ENCODE data around the gene OR11L1.

The OR11L1 gene

DNA sequence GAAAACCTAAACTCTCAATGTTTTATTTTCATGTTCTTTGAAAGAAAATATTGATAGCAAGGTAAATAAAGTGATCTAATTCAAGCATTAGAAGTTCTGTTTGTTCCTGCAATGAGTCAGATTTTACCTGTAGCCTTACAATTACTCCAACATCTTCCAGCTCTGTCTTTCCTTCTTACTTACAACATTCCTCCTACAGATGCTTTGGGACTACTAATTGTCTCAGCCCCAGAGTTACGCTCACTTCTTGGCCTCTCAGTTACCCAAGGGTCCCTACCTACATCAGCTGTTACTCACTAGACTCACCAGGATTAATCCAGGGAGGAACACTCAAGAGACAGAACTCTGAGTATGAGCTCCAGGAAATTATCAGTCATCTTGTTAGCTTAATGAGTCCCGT, 44.2 kb downstream of the OR11L1 start:
- no peak for DNase-seq
